Activated naive CD8-positive, alpha-beta T cell treated with anti-CD3 and anti-CD28 coated beads, Interleukin-2, amount 50 U/mL, for 24 hours (primary cell): ENCODE results near the gene PEAR1.

Experiments used
- ATAC-seq: fragments of 150-1000 bp; cut with Tn5 transposase; one replicate; pipeline ENCODE4 v1.10.0; 2021
- DNase-seq: peaks from one replicate; pipeline ENCODE4 v3.0.0; 2021
- H3K27ac Mint-ChIP-seq: one replicate; pipeline ENCODE4 v1.8.0; 2021; ENCODE audit warnings: mild to moderate bottlenecking, mixed read lengths
- H3K27me3 Mint-ChIP-seq: one replicate; pipeline ENCODE4 v1.8.0; 2021; ENCODE audit warnings: mixed read lengths
- H3K36me3 Mint-ChIP-seq: one replicate; pipeline ENCODE4 v1.8.0; 2021; ENCODE audit warnings: low read depth, mixed read lengths
- H3K4me1 Mint-ChIP-seq: one replicate; pipeline ENCODE4 v1.8.0; 2021; ENCODE audit warnings: mixed read lengths
- H3K4me3 Mint-ChIP-seq: one replicate; pipeline ENCODE4 v1.8.0; 2021; ENCODE audit warnings: mild to moderate bottlenecking, moderate library complexity, mixed read lengths
- H3K9me3 Mint-ChIP-seq: one replicate; pipeline ENCODE4 v1.8.0; 2021; ENCODE audit warnings: mixed read lengths

The PEAR1 gene

DNA sequence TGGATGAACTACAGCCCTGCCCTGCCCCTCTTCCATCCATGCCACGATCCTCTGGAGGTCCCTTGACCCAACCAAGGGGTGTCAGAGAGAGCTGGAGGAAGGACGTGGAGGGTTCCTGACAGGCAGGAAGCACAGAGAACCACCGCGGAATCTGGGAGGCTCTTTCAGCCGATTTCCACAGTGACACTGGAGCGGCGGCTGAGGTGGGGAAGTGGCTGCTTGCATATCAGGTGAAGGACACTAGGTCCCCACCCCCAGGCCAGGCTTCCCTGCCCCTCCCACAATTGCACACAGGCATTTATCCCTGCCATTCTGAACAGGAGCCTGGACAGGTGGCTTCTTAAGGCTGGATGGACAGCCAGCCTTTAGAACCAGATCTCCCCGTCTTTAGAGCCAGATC is 44.4 kb downstream of the PEAR1 start:
- Mint-ChIP-seq H3K27ac (no peak overlapping the region), H3K4me3 (no peak overlapping the region), H3K36me3 (no peaks in the 10 kb centered on the region), H3K4me1 (no peaks in the 10 kb centered on the region), H3K9me3 (no peaks in the 10 kb centered on the region), H3K27me3 (no peaks in the 10 kb centered on the region)
- DNase-seq = no peak
- no peak for ATAC-seq

DNA sequence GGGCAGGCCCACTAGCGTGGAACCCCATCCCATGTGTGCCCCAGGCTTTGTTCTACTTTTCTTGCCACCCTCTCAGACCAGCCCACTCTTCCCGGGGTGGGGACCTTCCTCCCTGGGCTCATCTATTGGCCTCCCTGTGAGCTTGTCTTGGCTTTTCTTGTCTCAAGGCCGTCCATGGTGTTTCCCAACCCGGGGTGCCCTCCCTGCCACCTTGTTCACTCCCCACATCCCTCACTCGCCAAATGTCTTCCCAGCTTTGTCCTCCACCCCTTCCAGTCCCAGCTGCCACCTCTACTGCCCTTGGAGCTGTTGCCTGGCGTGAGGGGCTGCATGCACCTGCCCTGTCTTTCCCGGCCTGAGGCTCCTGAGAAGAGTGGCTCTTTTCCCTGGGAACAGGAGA is 45.3 kb downstream of the PEAR1 start:
- Mint-ChIP-seq H3K4me1 (no peaks in the 10 kb centered on the region), H3K4me3 (no peak overlapping the region), H3K9me3 (no peaks in the 10 kb centered on the region), H3K27ac (no peak overlapping the region), H3K36me3 (no peaks in the 10 kb centered on the region), H3K27me3 (no peaks in the 10 kb centered on the region)
- DNase-seq = no peak
- ATAC-seq = no peak

DNA sequence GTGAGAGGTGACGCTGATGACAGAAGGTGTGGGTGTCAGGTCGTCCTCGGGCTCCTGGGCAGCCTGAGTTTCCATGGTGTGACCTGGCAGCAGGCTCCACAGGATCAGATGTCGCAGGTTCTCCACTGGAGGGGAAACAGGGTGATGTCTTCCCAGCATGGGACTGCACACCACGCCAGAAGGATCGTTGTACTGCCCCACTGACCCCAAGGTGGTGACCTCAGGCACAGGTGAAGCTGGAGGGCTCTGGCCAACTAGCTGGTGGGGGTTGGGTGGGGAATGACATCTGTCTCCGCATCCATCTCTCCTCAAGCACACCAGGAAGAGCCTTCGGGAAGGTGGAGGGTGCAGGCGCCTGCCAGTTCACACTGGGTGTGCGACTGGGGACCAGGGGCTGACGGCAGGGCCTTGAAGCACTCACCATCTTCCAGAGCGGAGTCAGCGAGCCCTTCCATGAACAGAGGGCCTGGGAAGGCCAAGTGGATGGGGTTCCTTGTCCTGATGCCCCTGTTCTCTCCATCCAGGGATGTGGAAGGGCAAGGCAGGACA is 46.3 kb downstream of the PEAR1 start:
- Mint-ChIP-seq H3K27ac (no peak overlapping the region), H3K9me3 (no peaks in the 10 kb centered on the region), H3K4me3 (no peak overlapping the region), H3K4me1 (no peaks in the 10 kb centered on the region), H3K36me3 (no peaks in the 10 kb centered on the region), H3K27me3 (no peaks in the 10 kb centered on the region)
- DNase-seq (no peak), ATAC-seq (no peak)

DNA sequence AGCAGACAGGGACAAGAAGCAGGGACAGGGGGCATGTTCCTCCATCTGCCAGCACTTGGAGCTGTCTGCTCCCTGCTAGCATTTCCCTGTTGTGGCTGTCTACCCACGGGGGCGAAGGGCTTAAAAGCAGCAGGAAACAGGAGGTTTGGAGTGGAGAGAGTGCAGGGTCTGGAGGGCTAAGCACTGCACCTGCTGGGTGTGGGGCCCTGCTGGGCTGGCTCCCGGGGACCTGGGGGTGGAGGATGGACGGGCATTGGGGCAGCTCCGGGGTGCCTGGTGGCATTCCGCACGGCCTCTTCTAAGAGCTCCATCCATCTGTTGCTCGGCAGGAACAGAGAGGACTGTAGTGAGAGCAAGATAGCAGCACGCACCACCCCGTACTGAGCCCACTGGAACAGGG is 48.2 kb downstream of the PEAR1 start:
- DNase-seq = no peak
- H3K27ac Mint-ChIP-seq = no peak overlapping the region
- H3K36me3 Mint-ChIP-seq = no peaks in the 10 kb centered on the region

DNA sequence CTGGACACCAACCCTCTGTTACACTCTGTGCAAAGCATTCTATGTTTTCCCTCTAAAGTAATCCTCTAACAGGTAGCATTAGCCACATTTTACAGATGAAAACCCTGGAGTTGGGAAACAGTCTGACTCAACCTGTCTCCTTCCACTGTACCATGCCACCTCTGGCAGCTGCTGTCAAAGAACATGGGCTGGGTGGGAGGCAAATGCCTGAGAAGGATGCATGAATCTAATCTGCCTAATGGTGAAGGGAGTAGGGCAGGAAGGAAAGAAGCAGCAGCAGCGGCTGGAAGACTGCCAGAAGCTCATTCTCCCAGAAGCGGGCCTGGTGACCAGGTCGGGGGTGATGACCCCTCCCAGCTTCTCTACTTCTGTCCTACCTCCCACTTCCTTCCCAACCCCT is 48.7 kb downstream of the PEAR1 start:
- no peaks in the 10 kb centered on the region for H3K27me3 Mint-ChIP-seq
- ATAC-seq (no peak), DNase-seq (no peak)
- H3K4me1 Mint-ChIP-seq = no peaks in the 10 kb centered on the region
- no peak overlapping the region for H3K4me3 Mint-ChIP-seq
- H3K36me3 Mint-ChIP-seq = no peaks in the 10 kb centered on the region
- no peaks in the 10 kb centered on the region for H3K9me3 Mint-ChIP-seq
- no peak overlapping the region for H3K27ac Mint-ChIP-seq

More for the DNA sequence above, 48.2 kb downstream of the PEAR1 start:
- no peaks in the 10 kb centered on the region for H3K9me3 Mint-ChIP-seq
- H3K4me1 Mint-ChIP-seq = no peaks in the 10 kb centered on the region
- no peak overlapping the region for H3K4me3 Mint-ChIP-seq
- ATAC-seq = no peak
- no peaks in the 10 kb centered on the region for H3K27me3 Mint-ChIP-seq

DNA sequence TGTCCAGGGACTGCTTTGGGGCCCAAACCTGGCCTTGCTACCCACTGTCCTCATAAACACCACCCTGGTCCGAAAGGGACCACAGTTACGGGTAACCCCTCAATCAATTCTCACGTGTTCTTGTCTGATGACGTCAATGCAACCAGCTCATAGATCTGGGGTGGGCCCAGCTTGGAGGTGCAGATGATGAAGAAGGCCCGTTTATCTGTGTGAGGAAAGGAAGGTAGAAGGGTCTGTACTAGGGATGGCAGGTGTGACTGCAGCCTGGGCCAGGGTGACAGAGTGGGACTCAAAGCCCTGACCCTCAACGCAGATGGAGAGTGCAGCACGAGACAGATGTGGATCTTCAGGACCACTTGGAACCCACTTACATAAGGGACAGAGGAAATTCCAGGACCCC is 49.1 kb downstream of the PEAR1 start:
- Mint-ChIP-seq H3K4me3 (no peak overlapping the region), H3K4me1 (no peaks in the 10 kb centered on the region), H3K36me3 (no peaks in the 10 kb centered on the region), H3K27ac (no peak overlapping the region), H3K9me3 (no peaks in the 10 kb centered on the region), H3K27me3 (no peaks in the 10 kb centered on the region)
- no peak for DNase-seq
- no peak for ATAC-seq

DNA sequence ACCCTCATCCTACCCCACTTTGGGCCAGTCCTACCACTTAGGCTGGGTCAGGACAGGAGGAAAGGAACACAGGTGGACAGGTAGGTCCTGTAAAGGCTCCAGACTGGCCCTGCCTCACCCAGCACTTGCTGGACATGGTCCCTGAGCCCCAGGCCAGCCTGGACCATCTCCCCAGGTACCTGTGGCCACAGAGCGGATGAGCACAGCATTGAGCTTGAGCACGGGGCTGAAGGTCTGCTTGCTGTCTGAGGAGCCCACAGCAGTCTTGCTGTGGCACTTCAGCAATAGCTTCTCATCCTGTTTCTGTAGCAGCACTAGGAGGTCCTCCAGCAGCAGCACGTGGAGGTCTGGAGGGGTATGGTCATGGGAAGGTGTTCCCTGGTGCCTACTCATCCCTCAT is 50.2 kb downstream of the PEAR1 start:
- DNase-seq = no peak
- H3K36me3 Mint-ChIP-seq = no peaks in the 10 kb centered on the region
- H3K9me3 Mint-ChIP-seq = no peaks in the 10 kb centered on the region
- ATAC-seq = no peak
- H3K27ac Mint-ChIP-seq = no peak overlapping the region
- H3K27me3 Mint-ChIP-seq = no peaks in the 10 kb centered on the region
- H3K4me3 Mint-ChIP-seq = no peak overlapping the region
- H3K4me1 Mint-ChIP-seq = no peaks in the 10 kb centered on the region

DNA sequence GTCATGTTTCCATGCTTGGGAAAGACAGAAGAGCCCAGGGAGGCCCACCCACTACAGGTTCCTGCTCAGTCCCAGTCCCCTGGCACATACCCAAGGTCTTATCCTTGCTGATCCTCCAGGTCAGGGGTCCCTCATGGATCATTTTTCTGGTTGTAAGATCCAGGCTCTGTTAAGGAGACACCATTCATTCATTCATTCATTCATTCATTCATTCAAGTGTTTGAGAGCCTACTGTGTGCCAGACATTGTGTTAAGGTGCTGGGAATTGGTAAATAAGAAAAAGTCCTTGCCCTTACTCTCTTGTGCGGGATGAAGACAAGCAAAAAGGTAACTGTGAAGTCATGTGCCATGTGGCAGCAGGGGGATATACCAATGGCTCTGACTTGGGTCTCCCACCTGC is 50.8 kb downstream of the PEAR1 start:
- no peak for DNase-seq
- no peak overlapping the region for H3K27ac Mint-ChIP-seq
- H3K36me3 Mint-ChIP-seq = no peaks in the 10 kb centered on the region
- H3K27me3 Mint-ChIP-seq = no peaks in the 10 kb centered on the region
- no peak for ATAC-seq
- no peaks in the 10 kb centered on the region for H3K9me3 Mint-ChIP-seq
- no peak overlapping the region for H3K4me3 Mint-ChIP-seq
- no peaks in the 10 kb centered on the region for H3K4me1 Mint-ChIP-seq

DNA sequence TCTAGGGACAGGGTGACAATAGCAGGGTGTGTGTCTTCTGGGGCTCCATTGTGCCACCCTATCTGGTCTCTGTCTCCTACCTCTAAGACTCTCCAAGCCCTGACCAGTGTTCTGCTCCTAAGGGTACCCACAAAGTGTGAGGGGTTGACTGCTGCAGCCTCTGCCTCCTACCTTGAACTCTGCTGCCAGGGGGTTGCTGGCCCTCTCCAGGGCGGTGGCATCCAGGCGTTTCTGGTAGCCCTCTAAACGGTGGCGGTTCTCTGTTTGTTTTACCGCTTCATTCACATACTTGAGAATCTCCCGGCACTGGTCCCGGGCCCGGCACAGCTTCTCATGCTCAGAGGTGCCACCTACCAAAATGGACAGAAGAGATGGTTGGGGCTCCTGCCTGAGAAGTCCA is 51.3 kb downstream of the PEAR1 start:
- no peak for ATAC-seq
- no peak for DNase-seq
- no peaks in the 10 kb centered on the region for H3K36me3 Mint-ChIP-seq
- H3K27me3 Mint-ChIP-seq = no peaks in the 10 kb centered on the region
- no peak overlapping the region for H3K4me3 Mint-ChIP-seq
- H3K4me1 Mint-ChIP-seq = no peaks in the 10 kb centered on the region
- no peak overlapping the region for H3K27ac Mint-ChIP-seq
- H3K9me3 Mint-ChIP-seq = no peaks in the 10 kb centered on the region

DNA sequence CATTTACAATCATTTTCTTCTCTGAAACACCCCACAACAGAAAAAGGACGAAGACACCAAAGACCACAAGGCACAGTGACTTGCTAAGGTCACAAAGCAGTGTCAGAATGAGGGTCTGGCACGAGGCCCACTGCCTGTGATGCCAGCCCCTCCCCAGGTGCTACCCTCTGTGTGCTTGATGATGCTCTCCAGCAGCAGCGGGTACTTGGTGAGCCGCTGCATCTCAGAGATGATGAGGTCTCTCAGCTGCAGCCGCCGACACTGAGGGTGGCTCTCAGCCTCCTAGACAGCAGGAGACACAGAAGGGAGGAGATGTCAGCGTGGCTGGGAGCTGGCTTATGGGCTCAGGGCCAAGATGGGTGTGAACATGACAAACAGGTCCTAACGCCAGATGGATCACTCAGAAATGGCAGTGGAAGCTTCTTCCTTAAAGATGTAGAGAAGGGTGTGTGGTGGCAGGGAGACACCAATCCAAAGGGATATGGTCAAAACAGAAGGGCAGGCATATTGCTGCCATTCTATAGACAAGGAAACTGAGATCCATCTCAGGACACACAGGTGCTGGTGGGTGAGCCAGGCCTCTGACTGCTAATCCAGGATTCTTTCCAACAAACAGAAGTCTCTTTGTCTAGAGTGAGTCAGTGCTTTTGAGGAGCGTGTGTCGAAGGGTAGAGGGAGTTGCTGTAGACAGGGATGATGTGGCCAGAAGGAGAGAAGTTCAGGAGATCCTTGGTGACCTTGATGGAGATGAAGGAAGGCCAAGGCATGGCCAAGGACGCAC is 52.6 kb downstream of the PEAR1 start:
- Mint-ChIP-seq H3K4me1 (no peaks in the 10 kb centered on the region), H3K36me3 (no peaks in the 10 kb centered on the region), H3K27ac (no peak overlapping the region), H3K27me3 (no peaks in the 10 kb centered on the region), H3K4me3 (no peak overlapping the region), H3K9me3 (no peaks in the 10 kb centered on the region)
- ATAC-seq (no peak), DNase-seq (no peak)

DNA sequence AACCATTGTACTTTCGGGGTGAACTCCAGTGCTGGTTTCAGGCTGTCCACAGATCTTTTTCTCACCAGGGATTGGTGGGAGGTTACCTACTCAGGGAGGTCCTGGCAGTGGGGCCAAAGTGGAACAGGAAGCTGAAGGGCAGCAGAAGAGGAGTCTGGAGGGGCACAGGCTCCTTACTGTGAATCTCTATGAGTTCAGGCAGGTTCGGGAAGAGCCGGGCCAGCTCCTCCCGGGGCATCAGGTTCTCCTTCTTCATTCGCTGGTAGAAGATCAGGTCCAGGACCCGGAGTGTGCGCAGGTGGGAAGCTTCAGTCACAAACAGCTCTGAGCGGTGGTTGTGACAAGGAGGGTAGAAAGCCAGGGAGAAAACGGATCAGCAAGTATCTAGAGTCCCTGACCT is 53.6 kb downstream of the PEAR1 start:
- Mint-ChIP-seq H3K27me3 (no peaks in the 10 kb centered on the region), H3K9me3 (no peaks in the 10 kb centered on the region), H3K4me1 (no peaks in the 10 kb centered on the region), H3K36me3 (no peaks in the 10 kb centered on the region), H3K4me3 (no peak overlapping the region), H3K27ac (no peak overlapping the region)
- DNase-seq (no peak), ATAC-seq (no peak)

DNA sequence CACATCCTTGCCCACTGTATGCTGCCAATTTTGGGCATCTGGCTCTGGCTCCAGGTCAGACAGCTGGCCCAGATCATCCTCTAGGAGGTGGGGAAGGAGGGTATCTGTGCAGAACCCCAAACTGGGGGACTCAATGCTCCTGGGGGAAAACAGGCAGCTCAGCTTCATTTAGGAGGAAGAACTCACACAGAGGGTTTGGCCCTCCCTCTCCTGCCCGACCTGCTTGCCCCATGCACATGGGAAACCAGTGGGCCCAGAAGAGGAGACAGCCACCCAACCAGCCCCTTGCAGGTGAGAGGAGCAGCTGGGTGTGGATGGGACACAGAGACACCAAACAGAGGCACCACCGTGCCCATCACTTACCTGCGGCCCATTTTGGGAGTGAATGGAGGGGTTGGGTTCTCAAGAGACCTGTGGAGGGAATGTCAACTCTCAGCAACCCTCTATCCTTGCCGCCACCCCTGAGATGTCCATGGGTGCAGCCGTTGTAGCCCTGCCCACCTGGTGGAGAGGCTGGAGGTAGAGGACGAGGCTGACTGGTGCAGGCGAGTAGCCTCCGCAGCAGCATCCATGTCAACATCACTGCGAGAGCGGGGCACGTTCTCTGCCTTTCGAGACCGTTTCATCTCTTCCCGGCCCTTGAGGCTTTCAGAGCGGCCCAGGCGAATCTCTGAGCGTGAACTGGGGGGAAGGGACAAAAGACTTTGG is 54.5 kb downstream of the PEAR1 start:
- Mint-ChIP-seq H3K4me1 (no peaks in the 10 kb centered on the region), H3K27ac (no peak overlapping the region), H3K9me3 (no peaks in the 10 kb centered on the region), H3K27me3 (no peaks in the 10 kb centered on the region), H3K36me3 (no peaks in the 10 kb centered on the region), H3K4me3 (no peak overlapping the region)
- DNase-seq = no peak
- ATAC-seq = no peak

DNA sequence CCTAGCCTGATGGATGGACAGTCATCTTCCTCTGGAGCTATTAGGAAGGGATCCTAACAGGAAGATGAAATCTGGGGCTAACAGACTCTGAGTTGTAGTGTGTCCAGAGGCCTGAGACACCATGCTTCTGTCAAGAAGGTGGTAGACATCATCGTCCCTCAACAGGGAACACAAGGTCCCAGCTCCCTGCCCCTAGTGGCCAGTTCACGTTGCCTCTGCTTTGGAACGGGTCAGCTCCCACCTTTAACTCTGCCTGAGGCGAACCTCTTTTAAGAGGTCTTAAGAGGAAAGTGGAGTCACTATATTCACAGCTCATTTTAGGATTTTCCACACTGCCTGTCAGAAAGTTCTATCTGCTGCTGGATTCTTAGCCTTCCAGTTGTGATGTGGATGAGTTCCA is 55.2 kb downstream of the PEAR1 start:
- H3K4me1 Mint-ChIP-seq = no peaks in the 10 kb centered on the region
- H3K4me3 Mint-ChIP-seq = no peak overlapping the region
- ATAC-seq (no peak), DNase-seq (no peak)
- no peaks in the 10 kb centered on the region for H3K36me3 Mint-ChIP-seq
- no peak overlapping the region for H3K27ac Mint-ChIP-seq
- H3K27me3 Mint-ChIP-seq = no peaks in the 10 kb centered on the region
- no peaks in the 10 kb centered on the region for H3K9me3 Mint-ChIP-seq

DNA sequence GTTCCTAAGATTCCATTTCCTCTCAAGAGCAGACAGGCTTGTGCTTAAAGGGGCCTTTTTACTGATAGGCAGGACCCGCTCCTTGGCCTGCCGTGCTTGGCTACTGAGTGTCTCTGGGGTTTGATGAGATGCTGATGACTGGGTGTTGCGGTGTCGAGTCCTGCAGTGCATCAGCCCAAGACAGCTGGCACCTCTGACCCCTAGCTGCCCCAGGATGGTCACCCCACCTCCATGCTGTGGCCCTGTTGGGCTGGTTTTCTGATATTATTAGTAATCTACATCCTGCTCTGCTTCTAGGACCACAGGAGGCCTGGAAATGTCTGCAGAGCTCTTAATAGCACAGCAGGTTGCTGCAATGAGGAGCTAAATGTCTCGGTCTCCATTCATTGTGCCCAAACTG is 55.6 kb downstream of the PEAR1 start:
- H3K9me3 Mint-ChIP-seq = no peaks in the 10 kb centered on the region
- DNase-seq = no peak
- H3K4me3 Mint-ChIP-seq = no peak overlapping the region
- no peaks in the 10 kb centered on the region for H3K27me3 Mint-ChIP-seq
- no peak overlapping the region for H3K27ac Mint-ChIP-seq
- no peaks in the 10 kb centered on the region for H3K36me3 Mint-ChIP-seq
- ATAC-seq = no peak
- H3K4me1 Mint-ChIP-seq = no peaks in the 10 kb centered on the region

DNA sequence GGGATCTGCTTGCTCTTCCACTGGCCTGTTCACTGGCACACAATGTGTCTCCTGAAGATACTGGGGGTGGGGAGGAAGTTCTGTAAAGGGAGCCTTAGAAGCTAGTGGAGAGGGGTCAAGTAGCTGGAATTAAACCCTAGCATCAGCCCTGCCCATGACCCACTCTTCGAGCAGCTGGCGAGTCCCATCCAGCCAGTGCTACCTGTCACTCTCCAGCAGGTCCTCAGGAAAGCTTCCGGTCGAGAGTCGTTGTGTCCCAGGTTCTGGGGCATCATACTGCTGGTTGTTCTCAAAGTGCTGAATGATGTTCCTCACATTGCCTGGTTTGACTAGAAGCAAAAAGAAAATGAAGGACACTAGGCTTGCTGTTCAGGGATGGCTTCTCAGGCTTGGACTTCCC is 57.9 kb downstream of the PEAR1 start:
- H3K27me3 Mint-ChIP-seq = no peaks in the 10 kb centered on the region
- no peaks in the 10 kb centered on the region for H3K9me3 Mint-ChIP-seq
- H3K36me3 Mint-ChIP-seq = no peaks in the 10 kb centered on the region
- DNase-seq (no peak), ATAC-seq (no peak)
- no peak overlapping the region for H3K27ac Mint-ChIP-seq
- H3K4me3 Mint-ChIP-seq = no peak overlapping the region
- no peaks in the 10 kb centered on the region for H3K4me1 Mint-ChIP-seq
